ENCODE measurements around the gene RNU6-1. TPM values are rescaled to one million over a fixed set of nuclear protein-coding genes. Genes with fewer than 3 reads are reported as not detected.

RNU6-1 gene
- total and polyA plus RNA-seq, 2 donors (not counting 1 experiment from before 2014, with no cell fraction given): not detected

DNA sequence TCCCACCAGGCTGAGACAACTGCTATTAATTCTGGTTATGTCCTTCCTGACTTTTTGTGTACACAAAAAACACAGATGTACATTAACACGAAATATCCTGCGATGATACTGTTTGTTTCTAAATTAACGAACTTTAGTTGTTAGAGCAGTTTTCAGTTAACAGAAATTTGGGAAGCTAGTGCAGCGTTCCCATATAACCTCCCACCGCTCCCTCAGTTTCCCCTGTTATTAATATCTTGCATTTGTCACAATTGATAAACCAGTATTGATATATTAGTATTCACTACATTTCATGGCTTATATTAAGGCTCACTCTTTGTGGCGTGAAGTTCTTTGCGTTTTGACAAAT is 45.3 kb upstream of the RNU6-1 start:
- Histone ChIP-seq H3K27ac (ENCODE audit: insufficient read depth, low read length) (no peak overlapping the region), H3K9me3 (ENCODE audit: control insufficient read depth, insufficient read depth, low read depth, low read length) (no peaks in the 10 kb centered on the region), H3K9ac (ENCODE audit: insufficient read depth, low read length) (no peak overlapping the region)

DNA sequence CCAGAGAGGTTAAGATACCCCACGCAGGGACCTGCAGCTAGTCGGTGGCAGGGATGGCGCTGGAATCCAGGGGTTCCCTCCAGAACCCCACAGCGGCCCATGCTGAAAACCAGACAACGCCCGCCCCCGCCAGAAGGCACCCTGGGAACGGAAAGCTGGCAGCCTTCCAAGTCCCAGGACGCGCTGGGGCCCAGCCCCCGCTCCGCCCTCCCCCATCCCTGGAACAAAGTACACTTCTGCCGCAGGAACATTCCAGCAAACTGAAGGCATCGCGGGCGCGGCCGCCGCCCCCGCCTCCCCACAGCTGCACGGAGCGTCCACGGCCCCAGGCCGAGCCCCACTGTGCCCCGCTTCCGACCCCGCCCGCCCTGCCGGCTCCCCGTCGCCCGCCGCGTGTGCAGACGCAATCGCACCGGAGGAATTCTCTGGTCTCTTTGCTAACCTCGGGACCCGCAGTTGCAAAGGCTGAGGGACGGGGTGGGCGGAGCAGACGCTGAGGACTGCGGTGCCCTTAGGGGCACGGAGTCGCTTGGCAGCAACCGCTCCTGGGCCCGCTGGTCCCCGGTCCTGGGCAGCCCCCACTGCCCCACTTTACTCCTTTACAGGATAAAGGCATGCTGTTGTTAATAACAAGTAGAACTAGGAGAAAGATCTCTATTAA is 44.8 kb upstream of the RNU6-1 start:
- H3K27ac ChIP-seq (ENCODE audit: insufficient read depth, low read length): no peak overlapping the region
- peak; percentile 64 to 76 for DNase-seq (ENCODE audit: low read depth in 2 of 2)
- no peaks in the 10 kb centered on the region for H3K79me2 ChIP-seq (ENCODE audit: control insufficient read depth, insufficient read depth, low read length)
- H3K4me1 ChIP-seq (ENCODE audit: control insufficient read depth, extremely low read depth, insufficient read depth, low read length): peaks cover 3% of the 10 kb centered on the region
- H3K4me3 ChIP-seq (replicated peaks in 1 of 4; ENCODE audit: control extremely low read depth in 1 of 4, insufficient read depth in 1 of 4, low read depth in 3 of 4, low read length in 4 of 4): peak overlapping the region; percentile 49 to 61 (median 56)
- TF ChIP-seq, protein P1, sequence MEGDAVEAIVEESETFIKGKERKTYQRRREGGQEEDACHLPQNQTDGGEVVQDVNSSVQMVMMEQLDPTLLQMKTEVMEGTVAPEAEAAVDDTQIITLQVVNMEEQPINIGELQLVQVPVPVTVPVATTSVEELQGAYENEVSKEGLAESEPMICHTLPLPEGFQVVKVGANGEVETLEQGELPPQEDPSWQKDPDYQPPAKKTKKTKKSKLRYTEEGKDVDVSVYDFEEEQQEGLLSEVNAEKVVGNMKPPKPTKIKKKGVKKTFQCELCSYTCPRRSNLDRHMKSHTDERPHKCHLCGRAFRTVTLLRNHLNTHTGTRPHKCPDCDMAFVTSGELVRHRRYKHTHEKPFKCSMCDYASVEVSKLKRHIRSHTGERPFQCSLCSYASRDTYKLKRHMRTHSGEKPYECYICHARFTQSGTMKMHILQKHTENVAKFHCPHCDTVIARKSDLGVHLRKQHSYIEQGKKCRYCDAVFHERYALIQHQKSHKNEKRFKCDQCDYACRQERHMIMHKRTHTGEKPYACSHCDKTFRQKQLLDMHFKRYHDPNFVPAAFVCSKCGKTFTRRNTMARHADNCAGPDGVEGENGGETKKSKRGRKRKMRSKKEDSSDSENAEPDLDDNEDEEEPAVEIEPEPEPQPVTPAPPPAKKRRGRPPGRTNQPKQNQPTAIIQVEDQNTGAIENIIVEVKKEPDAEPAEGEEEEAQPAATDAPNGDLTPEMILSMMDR (conservative IDR thresholded peaks at IDR 0.05 in 1 of 2, IDR thresholded peaks at IDR 0.05 in 1 of 2; ENCODE audit: low read depth in 1 of 2, low read length in 2 of 2): no peak
- no peak for TF ChIP-seq EZH2 (IDR thresholded peaks at IDR 0.05; ENCODE audit: low read length, missing control alignments)
- peak overlapping the region; percentile 84 for H3K4me2 ChIP-seq (ENCODE audit: extremely low read depth, insufficient read depth, low read length)
- H3K9me3 ChIP-seq (ENCODE audit: control insufficient read depth, insufficient read depth, low read depth, low read length): no peaks in the 10 kb centered on the region
- H2AFZ ChIP-seq (ENCODE audit: low read length): peak overlapping the region; percentile 68
- H3K9ac ChIP-seq (ENCODE audit: insufficient read depth, low read length): peak overlapping the region; percentile 32
- H3K27me3 ChIP-seq (ENCODE audit: control insufficient read depth, insufficient read depth, low read length): peaks cover 7% of the 10 kb centered on the region
- no peaks in the 10 kb centered on the region for H3K36me3 ChIP-seq (ENCODE audit: control insufficient read depth, insufficient read depth, low read length)
- H4K20me1 ChIP-seq (ENCODE audit: control insufficient read depth, extremely low read depth, insufficient read depth, low read length): no peaks in the 10 kb centered on the region

More for the DNA sequence above, 45.3 kb upstream of the RNU6-1 start:
- Histone ChIP-seq H3K79me2 (ENCODE audit: control insufficient read depth, insufficient read depth, low read length) (no peaks in the 10 kb centered on the region), H3K27me3 (ENCODE audit: control insufficient read depth, insufficient read depth, low read length) (peaks cover 8% of the 10 kb centered on the region), H3K4me2 (ENCODE audit: extremely low read depth, insufficient read depth, low read length) (peak overlapping the region; percentile 84), H3K4me3 (replicated peaks in 1 of 4; ENCODE audit: control extremely low read depth in 1 of 4, insufficient read depth in 1 of 4, low read depth in 3 of 4, low read length in 4 of 4) (peak overlapping the region; percentile 49 to 61 (median 56)), H2AFZ (ENCODE audit: low read length) (peak overlapping the region; percentile 68), H3K36me3 (ENCODE audit: control insufficient read depth, insufficient read depth, low read length) (no peaks in the 10 kb centered on the region), H4K20me1 (ENCODE audit: control insufficient read depth, extremely low read depth, insufficient read depth, low read length) (no peaks in the 10 kb centered on the region), H3K4me1 (ENCODE audit: control insufficient read depth, extremely low read depth, insufficient read depth, low read length) (peaks cover 3% of the 10 kb centered on the region)
- no peak for DNase-seq (ENCODE audit: low read depth in 2 of 2)
- no peak for TF ChIP-seq EZH2 (IDR thresholded peaks at IDR 0.05; ENCODE audit: low read length, missing control alignments)
- TF ChIP-seq, protein P1 (conservative IDR thresholded peaks at IDR 0.05 in 1 of 2, IDR thresholded peaks at IDR 0.05 in 1 of 2; ENCODE audit: low read depth in 1 of 2, low read length in 2 of 2): no peak

DNA sequence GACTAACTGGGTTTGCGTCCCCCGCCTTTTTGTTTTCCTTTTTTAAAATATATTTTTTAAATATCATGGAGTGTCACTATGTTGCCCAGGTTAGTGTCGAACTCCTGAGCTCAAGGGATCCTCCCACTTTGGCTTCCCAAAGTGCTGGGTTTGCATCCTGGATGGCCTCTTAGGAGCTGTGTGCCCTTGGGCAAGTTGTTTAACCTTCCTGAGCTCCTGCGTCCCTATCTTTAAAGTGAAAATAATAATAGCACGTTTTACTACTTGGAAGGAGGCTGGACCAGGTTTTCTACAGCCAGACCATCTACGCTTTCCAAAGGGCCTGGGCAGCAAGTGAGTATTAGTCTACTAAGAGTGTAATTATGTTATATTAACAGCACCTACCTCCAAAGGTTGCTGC is 44.2 kb upstream of the RNU6-1 start:
- H3K4me2 ChIP-seq (ENCODE audit: extremely low read depth, insufficient read depth, low read length): no peak overlapping the region

More for the DNA sequence above, 44.2 kb upstream of the RNU6-1 start:
- no peaks in the 10 kb centered on the region for H3K36me3 ChIP-seq (ENCODE audit: control insufficient read depth, insufficient read depth, low read length)
- H3K4me3 ChIP-seq (replicated peaks in 1 of 4; ENCODE audit: control extremely low read depth in 1 of 4, insufficient read depth in 1 of 4, low read depth in 3 of 4, low read length in 4 of 4): no peak overlapping the region
- no peaks in the 10 kb centered on the region for H3K9me3 ChIP-seq (ENCODE audit: control insufficient read depth, insufficient read depth, low read depth, low read length)
- no peak overlapping the region for H3K27ac ChIP-seq (ENCODE audit: insufficient read depth, low read length)
- TF ChIP-seq, protein P1 (conservative IDR thresholded peaks at IDR 0.05 in 1 of 2, IDR thresholded peaks at IDR 0.05 in 1 of 2; ENCODE audit: low read depth in 1 of 2, low read length in 2 of 2): no peak
- TF ChIP-seq EZH2 (IDR thresholded peaks at IDR 0.05; ENCODE audit: low read length, missing control alignments): no peak
- no peaks in the 10 kb centered on the region for H4K20me1 ChIP-seq (ENCODE audit: control insufficient read depth, extremely low read depth, insufficient read depth, low read length)
- no peaks in the 10 kb centered on the region for H3K79me2 ChIP-seq (ENCODE audit: control insufficient read depth, insufficient read depth, low read length)
- H3K4me1 ChIP-seq (ENCODE audit: control insufficient read depth, extremely low read depth, insufficient read depth, low read length): peaks cover 3% of the 10 kb centered on the region
- no peak for DNase-seq (ENCODE audit: low read depth in 2 of 2)
- H3K27me3 ChIP-seq (ENCODE audit: control insufficient read depth, insufficient read depth, low read length): peaks cover 5% of the 10 kb centered on the region
- H2AFZ ChIP-seq (ENCODE audit: low read length): no peak overlapping the region
- H3K9ac ChIP-seq (ENCODE audit: insufficient read depth, low read length): no peak overlapping the region

All from fibroblast of lung (primary cell).